PC-9 (cell line): ENCODE results near the gene CAP2.

Experiments
- CTCF ChIP-seq: fragments of 200-600 bp; sonication (generic); conservative IDR thresholded peaks from 2 replicates; pipeline ENCODE4 v1.6.1; 2017; ENCODE audit warnings: mixed run types, antibody characterized with exemption, mild to moderate bottlenecking, moderate library complexity
- EZH2 ChIP-seq: fragments of 200-600 bp; sonication (generic); IDR thresholded peaks from 2 replicates; pipeline ENCODE4 v1.8.0; 2017; ENCODE audit warnings: antibody characterized with exemption, low read depth

- TF ChIP-seq CTCF = no peak
- no peak for TF ChIP-seq EZH2
Measured at GRCh38 chr6:17506531-17506930, 113.1 kb downstream of the CAP2 start.
